Islet precursor cell (in vitro differentiated cells): ENCODE results near the gene SYCE1.

ENCODE experiments used
- DNase-seq: peaks from one replicate; pipeline ENCODE4 v3.0.0-alpha.2; 2018

The SYCE1 gene

DNA sequence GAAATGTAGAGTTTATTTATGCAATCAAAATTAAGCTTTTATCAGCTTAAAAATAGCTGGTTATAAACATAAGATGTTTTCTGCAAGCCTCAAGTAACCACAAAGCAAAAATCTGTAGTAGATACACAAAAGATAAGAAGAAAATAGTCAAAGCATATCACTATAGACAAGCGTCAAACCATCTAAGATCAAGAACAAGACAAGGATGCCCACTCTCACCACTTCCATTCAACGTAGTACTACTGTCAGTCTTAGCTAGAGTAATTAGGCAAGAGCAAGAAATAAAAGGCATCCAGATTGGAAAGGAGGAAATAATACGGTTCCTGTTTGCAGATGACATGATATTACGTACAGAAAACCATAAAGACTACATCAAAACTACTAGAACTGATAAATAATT lies 55.7 kb downstream of the SYCE1 start:
- DNase-seq: no peak
